ENCODE measurements around the gene ALDH3B2.

Gene ALDH3B2

GRCh38 chr11:67680696-67681470 lies 6.5 kb upstream of the ALDH3B2 start:
- no peak for TF ChIP-seq CTCF (IDR thresholded peaks at IDR 0.05)

- no peak for TF ChIP-seq CTCF (IDR thresholded peaks at IDR 0.05)
These were observed 780 bp upstream of the ALDH3B2 start for GRCh38 chr11:67675058-67675747.

GRCh38 chr11:67673902-67674301 lies 521 bp downstream of the ALDH3B2 start:
- TF ChIP-seq CTCF (IDR thresholded peaks at IDR 0.05), result no peak

- TF ChIP-seq CTCF (IDR thresholded peaks at IDR 0.05), result no peak
These were observed 1.1 kb downstream of the ALDH3B2 start for GRCh38 chr11:67673358-67673757.

GRCh38 chr11:67671211-67671520 lies 3.3 kb downstream of the ALDH3B2 start:
- no peak for TF ChIP-seq CTCF (IDR thresholded peaks at IDR 0.05)

- TF ChIP-seq CTCF (IDR thresholded peaks at IDR 0.05), result no peak
These were observed 3.9 kb downstream of the ALDH3B2 start for GRCh38 chr11:67670316-67671210.

- TF ChIP-seq CTCF (IDR thresholded peaks at IDR 0.05), result no peak
These were observed 6.3 kb downstream of the ALDH3B2 start for GRCh38 chr11:67668192-67668551.

Data from LNCAP (cell line).